ENCODE data around the gene TTLL6. TPM values are rescaled to one million over a fixed set of nuclear protein-coding genes. Genes with fewer than 3 reads are reported as not detected.
A peak's percentile ranks its signal among the peaks of the same experiment; 100 is the strongest.

TTLL6 gene
- total RNA-seq, 1 experiment from 2014 or later: not detected

DNA sequence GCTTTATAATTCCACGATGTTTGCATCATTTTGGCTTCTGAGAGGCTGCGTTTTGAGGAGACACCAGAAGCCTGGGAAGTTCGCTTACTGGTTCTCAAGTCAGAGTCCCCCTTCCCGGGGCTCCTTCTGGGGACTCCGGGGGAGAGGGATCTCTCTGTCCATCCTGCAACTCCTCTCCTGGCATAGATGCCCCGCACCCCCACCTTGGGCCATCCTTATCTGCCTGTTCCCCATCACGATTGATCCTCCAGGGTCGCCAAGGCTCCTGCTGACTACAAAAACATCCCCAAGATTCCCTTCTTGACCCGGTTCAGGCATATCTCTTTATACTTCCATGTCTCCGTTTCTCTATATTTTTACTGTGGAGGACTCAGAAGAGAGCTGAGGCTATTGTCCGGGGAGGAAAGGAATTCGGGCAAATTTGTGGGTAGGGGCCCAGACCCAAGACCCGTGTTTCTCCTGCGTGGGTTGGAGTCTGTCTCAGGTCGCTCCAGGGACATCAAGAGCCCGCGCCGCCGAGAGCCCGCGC lies 70.0 kb downstream of the TTLL6 start:
- no peak for DNase-seq (ENCODE audit: extremely low read depth, low read depth)

DNA sequence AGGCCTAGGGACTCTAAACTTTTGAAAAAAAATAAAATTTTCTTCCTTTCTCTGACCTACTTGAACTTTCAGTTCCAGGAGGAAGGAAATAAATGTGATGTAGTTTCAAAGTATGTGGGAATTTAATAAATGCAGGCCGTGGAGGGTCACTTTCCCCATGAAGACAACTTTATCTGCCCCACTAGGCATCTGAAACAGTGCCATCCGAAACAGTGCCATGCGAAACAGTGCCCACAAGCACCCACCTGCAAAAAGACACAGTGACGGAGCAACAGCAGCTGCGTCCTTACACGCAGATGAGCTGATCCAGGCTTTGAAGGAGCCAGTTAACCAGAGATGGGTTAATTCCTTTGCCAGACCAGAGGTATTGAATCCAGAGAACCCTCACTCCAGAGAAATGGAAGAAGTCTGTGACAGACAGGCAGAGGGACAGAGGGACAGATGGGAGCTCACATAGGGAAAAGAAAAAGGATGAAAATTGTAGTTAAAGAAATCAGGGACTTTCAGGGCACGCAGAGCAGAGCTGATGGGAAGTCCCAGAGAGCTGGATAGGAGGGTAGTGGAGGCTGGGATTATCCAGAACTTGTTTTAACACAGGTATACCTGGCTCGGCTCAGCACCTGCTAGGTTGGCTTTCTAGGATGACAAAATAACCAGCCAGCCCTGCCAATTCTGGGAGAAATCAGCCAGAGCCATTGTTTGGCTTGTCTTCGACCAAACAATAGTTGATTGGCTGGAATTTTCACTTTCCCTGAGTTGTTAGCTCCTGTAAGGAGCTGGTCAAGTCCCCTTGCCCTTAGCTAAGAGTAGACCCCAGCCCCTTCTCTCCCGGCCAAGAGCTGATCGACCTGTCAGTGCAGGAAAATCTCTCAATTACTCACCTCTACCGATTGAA lies 71.4 kb downstream of the TTLL6 start:
- DNase-seq (ENCODE audit: extremely low read depth, low read depth): no peak

DNA sequence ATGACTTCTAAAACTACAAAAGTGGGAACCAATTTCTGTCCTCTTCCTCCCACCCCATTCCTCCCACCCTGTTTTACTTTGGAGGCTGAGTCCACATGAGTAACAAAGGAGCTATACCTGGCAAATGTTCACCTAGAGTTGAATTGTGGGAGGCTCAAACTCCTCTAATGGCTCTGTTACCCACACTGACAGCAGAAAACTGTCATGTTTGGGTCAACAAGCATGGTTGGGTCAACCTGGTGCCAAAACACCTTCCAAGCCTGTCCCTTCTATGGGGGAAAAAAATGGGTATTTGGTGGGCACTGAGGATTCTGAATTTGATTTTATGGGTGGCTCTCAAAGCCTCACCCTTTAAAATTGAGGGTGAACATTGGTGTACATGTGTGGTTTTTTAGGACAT lies 76.5 kb downstream of the TTLL6 start:
- DNase-seq (ENCODE audit: extremely low read depth, low read depth): no peak

DNA sequence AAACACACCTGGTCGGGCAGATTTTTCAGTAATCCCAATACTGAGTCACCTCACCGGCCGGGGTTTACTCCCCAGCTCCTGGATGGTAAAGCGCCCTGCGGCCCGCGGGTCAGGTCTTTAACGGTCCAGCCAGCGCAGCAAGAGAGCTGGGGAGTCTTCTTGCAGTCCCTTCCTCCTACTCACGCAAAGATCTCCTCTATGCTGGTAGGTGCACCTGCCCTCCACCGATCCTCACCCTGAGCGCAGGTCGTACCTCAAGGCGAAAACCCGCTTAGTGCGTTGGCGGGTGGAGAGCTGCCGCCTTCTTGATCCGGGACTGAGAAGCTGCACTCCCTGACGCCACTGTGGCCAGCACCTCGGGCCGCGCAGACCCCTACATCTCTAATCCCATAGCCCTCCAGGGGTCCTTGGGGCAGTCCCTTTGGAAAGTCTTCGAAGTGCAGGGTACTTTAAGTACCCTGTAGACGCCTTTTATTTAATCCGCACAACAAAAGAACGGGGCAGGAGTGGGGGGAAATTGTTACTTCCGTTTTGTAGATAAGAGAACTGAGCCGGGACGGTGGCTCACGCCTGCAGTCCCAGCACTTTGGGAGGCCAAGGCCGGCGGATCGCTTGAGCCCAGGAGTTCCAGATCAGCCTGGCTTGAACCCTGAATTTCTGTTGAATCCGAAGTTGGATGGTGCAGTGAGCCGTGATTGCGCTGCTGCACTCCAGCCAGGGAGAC lies 78.1 kb downstream of the TTLL6 start:
- DNase-seq (ENCODE audit: extremely low read depth, low read depth): no peak

DNA sequence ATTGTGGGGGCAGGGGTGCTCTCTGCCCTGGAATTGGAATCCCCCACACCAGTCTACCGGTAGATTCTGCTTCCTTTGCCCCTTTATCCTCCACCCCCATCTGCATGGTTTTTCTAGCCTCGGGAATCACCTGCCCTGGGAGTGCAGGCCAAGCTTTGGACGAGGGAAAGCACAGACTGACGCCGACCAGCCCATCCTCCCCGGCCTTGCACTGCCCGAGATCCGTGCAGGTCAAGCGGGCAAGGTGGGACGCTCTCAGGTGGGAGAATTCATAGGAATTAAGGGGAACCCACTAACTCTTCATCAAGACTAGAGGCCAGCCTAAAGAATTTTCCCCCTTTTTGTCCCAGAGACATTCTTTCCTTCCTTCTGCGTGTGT lies 78.6 kb downstream of the TTLL6 start:
- DNase-seq (ENCODE audit: extremely low read depth, low read depth): no peak

DNA sequence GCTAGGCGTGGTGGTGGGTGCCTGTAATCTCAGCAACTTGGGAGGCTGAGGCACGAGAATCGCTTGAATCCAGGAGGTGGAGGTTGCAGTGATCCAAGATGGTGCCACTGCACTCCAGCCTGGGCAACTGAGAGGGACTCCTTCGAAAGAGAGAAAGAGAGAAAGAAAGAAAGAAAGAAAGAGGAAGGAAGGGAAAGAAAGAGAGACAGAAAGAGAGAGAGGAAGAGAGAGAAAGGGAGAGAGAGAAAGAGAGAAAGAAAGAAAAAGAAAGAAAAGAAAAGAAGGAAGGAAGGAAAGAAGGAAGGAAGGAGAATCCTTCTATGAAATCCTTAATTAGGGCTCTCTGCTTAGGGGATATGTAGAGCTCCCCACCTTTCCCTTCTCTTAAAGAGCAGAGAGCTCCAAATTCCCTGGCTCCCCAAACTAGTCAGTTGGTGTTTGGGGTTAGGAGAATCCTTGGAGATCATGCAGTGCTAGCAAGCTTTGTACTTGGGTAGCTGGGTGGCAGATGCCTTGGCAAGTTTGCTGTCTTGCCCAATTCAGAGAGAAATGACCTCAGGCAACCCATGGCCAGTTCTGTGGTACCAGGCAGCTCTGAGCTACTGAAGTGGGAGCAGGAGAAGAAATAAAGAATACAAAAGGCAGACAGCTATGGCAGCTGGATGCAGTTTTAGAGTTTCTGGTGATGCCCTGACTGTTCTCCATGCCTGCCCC lies 79.5 kb downstream of the TTLL6 start:
- no peak for DNase-seq (ENCODE audit: extremely low read depth, low read depth)

DNA sequence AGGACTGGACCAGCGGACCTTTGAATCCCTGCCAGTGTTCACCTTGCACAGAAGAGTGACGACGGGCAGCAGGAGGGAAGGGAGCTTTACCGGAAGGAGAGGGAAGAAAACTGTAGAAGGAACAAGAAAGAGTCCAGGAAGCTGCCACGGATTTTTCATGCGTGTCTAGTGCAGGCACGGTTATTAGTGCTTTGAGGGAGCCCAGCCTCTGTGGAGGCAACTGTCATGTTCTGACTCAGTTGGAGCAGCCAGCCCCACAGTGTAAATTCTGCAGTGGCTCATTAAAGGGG lies 82.0 kb downstream of the TTLL6 start:
- no peak for DNase-seq (ENCODE audit: extremely low read depth, low read depth)

DNA sequence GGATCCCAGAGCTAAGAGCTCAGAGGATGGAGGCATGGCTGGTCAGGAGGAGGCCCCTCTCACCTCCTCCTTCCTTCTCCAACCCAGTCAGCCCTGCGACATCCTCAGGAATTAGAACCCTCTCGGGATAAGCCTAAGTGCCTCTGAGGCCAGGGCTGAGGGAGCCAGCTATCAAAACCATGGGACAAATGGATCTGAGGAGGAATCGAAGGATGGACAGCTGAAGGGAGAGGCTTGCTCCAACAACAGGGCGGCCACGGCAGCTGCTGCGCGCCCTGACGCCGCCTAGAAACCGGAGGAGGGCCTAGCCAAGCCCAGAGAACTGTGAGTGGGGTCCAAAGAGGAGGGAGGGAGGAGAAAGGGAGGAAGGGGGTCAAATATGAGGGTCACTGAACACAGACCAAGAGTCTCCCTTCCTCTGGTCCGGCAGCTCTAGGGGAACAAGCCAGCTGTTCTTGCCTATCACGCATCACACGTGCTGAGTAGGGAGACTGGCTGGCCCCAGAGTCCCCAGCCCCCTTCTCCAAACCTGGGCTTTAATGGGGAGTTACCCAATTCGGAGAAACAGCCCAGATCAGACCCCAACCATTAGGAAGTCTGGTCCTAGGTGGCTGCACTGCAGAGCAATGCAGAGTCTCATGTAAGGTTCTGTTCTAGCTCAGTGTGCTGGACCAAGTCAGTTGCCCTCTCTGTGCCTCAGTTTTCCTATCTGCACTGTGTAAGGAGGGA lies 82.5 kb downstream of the TTLL6 start:
- DNase-seq (ENCODE audit: extremely low read depth, low read depth): no peak

DNA sequence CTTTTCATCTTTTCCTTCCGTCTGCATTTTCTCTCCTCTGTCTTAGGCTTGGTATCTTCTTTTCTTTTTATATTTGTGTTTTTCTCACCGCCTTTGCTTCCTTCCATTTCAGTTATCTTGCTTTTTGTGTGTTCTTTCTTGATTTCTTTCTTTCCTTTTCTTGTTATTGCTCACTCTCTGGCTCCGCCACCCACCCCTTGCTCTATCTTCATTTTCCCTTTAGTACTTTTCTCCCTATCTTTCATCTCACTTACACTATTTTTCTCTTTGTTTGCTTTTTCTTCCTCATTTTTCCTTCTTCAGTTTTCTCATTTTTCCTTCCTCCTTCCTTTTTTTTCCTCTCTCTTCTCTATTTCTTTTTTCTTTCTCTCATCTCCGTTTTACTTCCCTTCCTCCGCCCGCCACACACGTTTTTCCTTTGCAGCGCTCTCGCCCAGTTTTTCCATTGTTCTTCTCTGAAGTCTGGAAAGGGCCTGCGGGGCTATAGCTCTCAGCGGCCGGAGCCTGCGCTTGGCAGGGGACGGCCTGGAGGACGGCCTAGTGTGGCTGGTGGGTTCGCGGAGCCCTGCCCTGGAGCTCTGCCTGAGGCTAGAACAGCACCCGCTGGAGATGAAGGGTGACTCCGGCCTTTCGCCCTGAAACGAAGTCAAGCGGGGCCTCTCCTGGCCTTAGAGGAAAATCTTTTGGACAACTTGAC lies 83.2 kb downstream of the TTLL6 start:
- no peak for DNase-seq (ENCODE audit: extremely low read depth, low read depth)

DNA sequence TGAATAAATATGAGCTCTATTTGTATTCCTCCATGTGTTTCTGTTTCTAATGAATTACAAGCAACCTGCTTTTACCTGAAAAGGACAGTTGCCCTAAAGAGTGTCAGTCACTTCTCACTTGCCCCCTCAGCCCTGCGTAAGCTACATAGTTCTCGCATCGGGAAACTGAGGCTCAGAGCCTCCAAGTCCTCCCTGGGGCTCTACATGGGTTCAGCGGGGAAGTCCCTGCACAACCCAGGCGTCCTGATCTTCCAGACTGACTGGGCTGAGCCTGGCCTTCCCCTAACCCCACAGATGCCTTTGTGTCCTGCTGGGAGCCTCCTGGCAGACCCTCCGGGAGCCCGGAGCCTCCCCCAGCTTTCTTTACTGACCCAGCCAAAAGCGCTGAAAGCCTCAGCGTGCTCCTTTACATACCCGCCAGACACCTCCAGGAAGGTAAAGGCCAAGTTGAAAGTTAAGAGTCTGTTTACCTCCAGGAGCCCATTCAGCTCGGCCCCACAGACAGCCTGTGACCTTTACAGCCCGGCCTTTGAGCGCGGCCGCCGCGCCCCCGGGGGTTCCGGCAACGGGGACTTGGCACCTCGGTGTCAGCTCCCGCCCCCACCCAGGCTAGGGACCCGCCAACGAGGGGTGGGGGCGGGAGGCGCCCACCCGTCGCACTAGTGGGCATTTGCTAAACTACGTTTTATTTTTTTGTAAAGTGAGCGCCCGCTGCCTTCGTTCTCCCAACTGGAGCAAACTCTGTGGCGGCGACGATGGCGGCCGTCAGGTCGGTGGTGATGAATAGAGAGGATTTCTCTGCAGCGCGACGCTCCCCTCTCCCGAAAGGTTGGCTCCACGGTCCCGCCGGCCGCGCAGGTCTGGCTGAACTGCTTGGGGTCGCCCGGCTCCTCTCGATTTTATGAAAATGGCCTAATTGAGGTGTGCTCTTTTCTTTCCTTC lies 84.1 kb downstream of the TTLL6 start:
- no peak for DNase-seq (ENCODE audit: extremely low read depth, low read depth)

DNA sequence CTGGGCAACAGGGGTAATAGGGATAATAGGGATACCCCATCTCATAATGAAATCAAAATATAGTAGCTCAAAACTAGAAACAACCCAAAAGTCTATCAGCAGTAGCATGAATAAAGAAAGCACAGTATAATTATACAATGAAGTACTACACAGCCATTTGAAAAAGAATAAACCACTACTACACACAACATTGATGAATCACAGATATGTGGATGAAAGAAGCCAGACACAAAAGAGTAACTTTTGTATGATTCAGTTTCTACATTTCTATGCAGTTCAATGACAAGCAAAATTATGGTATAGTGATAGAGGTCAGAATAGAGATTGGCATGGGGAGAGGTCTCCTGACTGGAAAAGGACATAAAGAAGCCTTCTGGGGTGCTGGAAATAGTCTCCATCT lies 85.7 kb downstream of the TTLL6 start:
- DNase-seq (ENCODE audit: extremely low read depth, low read depth): no peak

DNA sequence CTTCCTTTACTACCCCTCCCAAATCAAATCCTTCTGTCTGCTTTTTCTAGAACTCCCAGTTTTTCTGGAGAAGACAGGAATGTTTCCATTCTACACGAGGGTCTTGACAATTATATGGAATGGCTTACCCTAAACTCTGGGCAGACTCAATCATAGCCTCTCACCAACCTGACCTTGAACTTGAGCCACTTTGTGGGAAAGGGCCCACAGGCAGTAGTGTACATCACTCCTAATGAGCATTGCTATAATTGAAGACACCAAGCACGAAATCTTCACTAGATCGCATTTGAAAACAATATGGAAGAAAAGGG lies 86.8 kb downstream of the TTLL6 start:
- no peak for DNase-seq (ENCODE audit: extremely low read depth, low read depth)

DNA sequence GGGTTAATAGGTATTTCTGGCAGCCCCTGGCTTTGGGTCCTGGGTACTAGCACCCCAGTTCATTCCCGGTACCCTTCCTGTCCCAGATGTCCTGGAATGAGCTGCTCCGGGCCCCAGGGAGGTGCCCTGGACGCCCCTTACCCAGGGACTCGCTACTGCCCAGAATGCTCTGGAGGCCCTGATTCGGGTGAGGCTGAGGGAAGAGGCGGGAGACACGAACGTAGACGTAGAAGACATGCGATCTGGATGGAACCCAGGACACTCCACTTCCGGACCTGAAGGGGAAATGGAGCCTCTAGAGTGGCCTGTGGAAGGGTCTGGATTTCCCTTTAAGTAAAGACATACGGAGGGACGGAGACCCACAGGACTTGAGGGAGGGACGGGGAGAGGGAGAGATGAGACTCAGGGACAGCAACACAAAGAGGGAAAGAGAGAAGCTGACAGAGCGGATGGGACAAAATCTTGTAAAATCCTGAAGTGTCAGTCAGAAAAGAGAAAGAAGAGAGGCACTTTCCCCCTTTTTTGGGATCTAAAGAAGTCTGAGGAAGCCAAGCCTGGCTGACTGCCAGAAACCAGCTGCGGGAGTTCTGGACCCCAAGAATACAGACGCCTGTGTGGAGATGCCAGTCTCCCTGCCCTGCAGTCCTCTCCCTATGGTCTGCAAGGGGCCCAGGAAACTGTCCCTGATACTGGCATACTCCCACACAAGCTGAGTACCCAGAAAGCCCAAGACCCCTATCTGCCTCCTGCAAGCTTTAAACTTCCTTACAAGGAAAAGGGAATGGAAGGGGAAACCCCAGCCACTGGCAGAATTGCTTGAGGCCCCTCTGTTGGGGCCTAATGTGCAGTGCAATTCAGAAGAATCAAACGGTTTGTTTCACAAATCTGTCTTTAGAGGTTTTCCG lies 87.4 kb downstream of the TTLL6 start:
- no peak for DNase-seq (ENCODE audit: extremely low read depth, low read depth)

DNA sequence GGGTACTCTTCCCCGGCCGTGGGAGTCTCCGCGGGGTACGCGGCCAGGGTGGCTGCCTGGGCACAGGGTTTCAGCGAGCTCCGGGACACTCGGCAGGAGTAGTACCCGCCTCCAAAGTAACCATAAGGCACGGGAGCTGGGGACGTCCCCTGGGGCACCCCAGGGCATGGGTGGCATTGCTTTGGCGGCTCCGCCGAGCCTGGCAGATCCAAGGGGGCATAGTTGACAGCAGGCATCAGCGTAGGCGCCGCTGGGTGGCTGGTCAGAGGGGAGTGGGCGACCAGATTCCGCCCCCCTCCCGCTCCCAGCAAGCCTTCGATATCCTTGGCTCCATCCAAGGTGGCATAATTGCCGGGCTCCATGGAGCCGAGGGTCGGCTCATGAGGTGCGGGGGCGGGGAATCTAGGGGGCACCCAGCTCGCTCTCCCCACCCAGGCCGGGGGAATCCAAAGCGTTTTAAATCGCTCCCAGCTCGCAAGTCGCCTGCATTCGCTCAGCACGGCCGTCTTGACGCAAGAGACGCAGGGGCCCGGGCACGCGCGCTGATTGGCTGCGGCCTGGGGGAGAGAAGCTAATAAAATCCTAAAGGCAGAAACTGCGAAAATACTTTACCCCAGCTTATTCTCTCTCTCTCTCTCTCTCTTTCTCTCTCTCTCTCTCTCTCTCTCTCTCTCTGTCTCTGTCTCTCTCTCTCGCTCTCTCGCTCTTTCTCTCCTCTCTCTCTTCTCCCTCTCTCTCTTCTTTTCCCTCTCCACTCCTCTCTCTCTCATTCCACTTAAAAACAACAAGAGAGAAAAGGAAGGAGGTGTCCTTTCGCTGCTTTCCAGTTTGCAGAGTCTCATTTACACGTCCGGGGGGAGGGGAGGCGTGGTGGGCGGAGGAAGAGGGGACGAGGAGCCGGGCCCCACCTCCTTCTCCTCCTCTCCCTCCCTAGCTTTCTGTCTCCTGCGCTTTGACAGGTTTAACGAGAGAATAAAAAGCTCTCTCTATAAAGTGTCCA lies 88.5 kb downstream of the TTLL6 start, which contains the start of gene HOXB13:
Gene HOXB13 (minus strand): TSS at position 519 of the 1,000 bp plus-strand sequence. CDS start 157 bp downstream, at position 362.
- DNase-seq (ENCODE audit: extremely low read depth, low read depth): peak; percentile 65

DNA sequence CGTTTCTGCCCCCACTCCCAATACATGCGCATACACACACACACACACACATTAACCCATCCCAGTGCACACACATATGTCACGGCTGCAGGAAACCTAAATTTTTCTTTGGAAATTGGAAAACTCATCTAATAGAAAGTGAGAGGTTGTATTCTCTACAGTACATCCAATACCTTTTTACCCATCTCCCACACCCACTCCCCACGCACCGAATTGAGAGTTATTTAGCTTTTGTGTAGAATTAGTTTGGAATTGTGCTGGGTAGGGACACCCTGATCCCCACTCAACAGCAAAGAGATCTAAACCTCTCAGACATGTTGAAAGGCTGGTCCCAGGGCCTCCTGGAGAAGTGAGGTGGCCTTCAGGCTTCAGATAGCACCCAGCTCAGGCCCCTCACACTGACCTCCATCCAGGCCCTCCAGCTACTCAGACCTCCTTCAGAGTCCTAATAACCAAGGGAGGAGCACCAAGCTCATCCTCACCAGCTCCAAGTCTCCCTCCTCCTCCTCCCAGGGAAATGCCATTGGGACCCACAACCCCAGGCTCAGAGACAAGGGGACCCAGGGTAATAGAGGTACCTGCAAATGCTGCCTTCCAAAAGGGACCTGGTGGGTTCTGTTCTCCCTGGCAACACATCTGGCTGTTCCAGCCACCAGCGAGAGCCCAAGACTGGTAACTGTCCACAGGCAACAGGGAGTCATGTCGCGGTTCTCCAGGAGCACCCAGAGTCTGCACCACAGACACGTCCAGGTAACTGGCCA lies 89.4 kb downstream of the TTLL6 start:
- DNase-seq (ENCODE audit: extremely low read depth, low read depth): no peak

DNA sequence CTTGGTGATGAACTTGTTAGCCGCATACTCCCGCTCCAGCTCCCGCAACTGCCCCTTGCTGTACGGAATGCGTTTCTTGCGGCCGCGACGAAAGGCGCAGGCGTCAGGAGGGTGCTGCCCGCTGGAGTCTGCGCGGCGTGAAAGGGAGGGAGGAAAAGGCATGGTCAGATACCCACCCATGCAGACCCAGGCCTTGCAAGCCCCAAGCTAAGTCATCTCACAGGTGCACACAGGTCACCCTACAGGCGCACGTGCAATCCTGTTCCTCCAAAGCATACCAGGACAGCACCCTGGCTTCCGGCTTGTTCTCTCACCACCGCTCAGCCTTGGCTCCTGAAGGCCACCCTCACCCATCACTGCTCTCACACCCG lies 90.1 kb downstream of the TTLL6 start:
- no peak for DNase-seq (ENCODE audit: extremely low read depth, low read depth)
